HepG2 (cell line): ENCODE data around the gene KRTAP10-8. TPM values are rescaled to one million over a fixed set of nuclear protein-coding genes. Genes with fewer than 3 reads are reported as not detected.

Source experiments
- ATAC-seq: fragments of 200-7000 bp; cut with Tn5 transposase; 3 replicates; pipeline ENCODE4 v1.9.1; 2020; ENCODE audit warnings: mild to moderate bottlenecking, moderate library complexity
- BruUV-seq: library from RNA; stranded (reverse); fragments of 400-500 nt; replicated peaks from 2 replicates; lab custom pipeline; 2021; lab: Mats Ljungman, UMichigan
- CTCF ChIA-PET: fragments of 300-600 bp; formaldehyde crosslinking; extraction: SDS; loops from one replicate; lab custom pipeline; 2021; ENCODE audit warnings: low total read pairs, inconsistent platforms, low intra/inter-chr PET ratio; lab: Yijun Ruan, JAX
- POLR2A ChIA-PET: fragments of 350-600 bp; sonication (Branson Sonifier 250); formaldehyde crosslinking; loops from one replicate; lab custom pipeline; 2020; ENCODE audit warnings: antibody characterized with exemption, inconsistent platforms; lab: Yijun Ruan, JAX
- DNase-seq: peaks from one replicate; pipeline ENCODE4 v3.0.0-alpha.2; 2015; ENCODE audit warnings: low spot score
- FAIRE-seq: peaks from 3 replicates; lab custom pipeline; 2011; peaks lifted over from hg19 to GRCh38; lab: Jason Lieb, UNC
- H2AFZ ChIP-seq: one replicate; pipeline ENCODE4 v1.6.1; 2011; ENCODE audit warnings: low read length, inconsistent platforms
- H3K27ac ChIP-seq: fragments of 300-600 bp; 3 replicates; pipeline ENCODE4 v1.8.0; 2011; ENCODE audit warnings: mixed run types, mild to moderate bottlenecking, mixed read lengths, low read length, inconsistent platforms; ENCODE audit not compliant: insufficient read depth; ENCODE audit errors: extremely low read length
- H3K27me3 ChIP-seq, 2 experiments: fragments of 200-600 bp in 1 of 2; 2 replicates in 1 of 2; 3 replicates in 1 of 2; pipeline versions ENCODE4 v1.6.0 to v1.8.0; 2011; ENCODE audit warnings: low read length in 2 of 2, mild to moderate bottlenecking in 2 of 2, moderate library complexity in 2 of 2, inconsistent platforms in 1 of 2; ENCODE audit not compliant: insufficient read depth in 2 of 2, control insufficient read depth in 1 of 2
- H3K36me3 ChIP-seq, 2 experiments: fragments of 200-600 bp in 1 of 2; replicated peaks in 1 of 2; 2 replicates in 1 of 2; 3 replicates in 1 of 2; pipeline versions ENCODE4 v1.5.1 to v1.8.0; 2011; ENCODE audit warnings: low read length in 2 of 2, inconsistent platforms in 1 of 2; ENCODE audit not compliant: insufficient read depth in 2 of 2, control insufficient read depth in 1 of 2
- H3K4me1 ChIP-seq: 2 replicates; pipeline ENCODE4 v1.5.1; 2012; ENCODE audit warnings: low read length, inconsistent platforms; ENCODE audit not compliant: insufficient read depth
- H3K4me2 ChIP-seq: 2 replicates; pipeline ENCODE4 v1.6.0; 2011; ENCODE audit warnings: low read depth, low read length, inconsistent platforms
- H3K4me3 ChIP-seq, 3 experiments: fragments of 200-600 bp in 1 of 3; sonication (generic), shearing (Covaris generic) in 1 of 3; replicated peaks in 1 of 3; 2 replicates each; pipeline ENCODE4 v1.5.1; 2011 to 2016; ENCODE audit warnings: low read length in 3 of 3, inconsistent platforms in 2 of 3, low read depth in 2 of 3, mild to moderate bottlenecking in 2 of 3, control low read depth in 1 of 3, mixed read lengths in 1 of 3; ENCODE audit not compliant: insufficient read depth in 1 of 3
- H3K79me2 ChIP-seq: one replicate; pipeline ENCODE4 v1.6.1; 2011; ENCODE audit warnings: low read length, inconsistent platforms; ENCODE audit not compliant: insufficient read depth
- H3K9ac ChIP-seq: 2 replicates; pipeline ENCODE4 v1.6.0; 2011; ENCODE audit warnings: mild to moderate bottlenecking, low read depth, low read length, inconsistent platforms; ENCODE audit not compliant: insufficient read depth
- H3K9me3 ChIP-seq: 2 replicates; pipeline ENCODE4 v1.5.1; 2012; ENCODE audit warnings: mild to moderate bottlenecking, low read length
- H4K20me1 ChIP-seq: 2 replicates; pipeline ENCODE4 v1.6.0; 2011; ENCODE audit warnings: inconsistent platforms, mild to moderate bottlenecking, low read length, moderate library complexity; ENCODE audit not compliant: insufficient read depth
- ATF2 ChIP-seq: sonication (generic); formaldehyde crosslinking; IDR thresholded peaks from 2 replicates; pipeline ENCODE4 v1.4.0; 2020; ENCODE audit warnings: missing genetic modification reagents
- GABPB1 ChIP-seq: IDR thresholded peaks from 2 replicates; pipeline ENCODE4 v1.6.1; 2016; ENCODE audit warnings: mild to moderate bottlenecking, missing genetic modification reagents, moderate library complexity, missing compliant biosample characterization
- HBP1 ChIP-seq: IDR thresholded peaks from 2 replicates; pipeline ENCODE4 v1.6.1; 2016; ENCODE audit warnings: low read depth, control low read depth
- NONO ChIP-seq, 2 experiments: fragments of 450-650 bp in 1 of 2; sonication (generic) in 1 of 2; formaldehyde crosslinking in 1 of 2; IDR thresholded peaks in 1 of 2; conservative IDR thresholded peaks in 1 of 2; 2 replicates each; pipeline versions ENCODE4 v1.6.1 to v1.8.0; 2017 to 2022; ENCODE audit warnings: mild to moderate bottlenecking in 1 of 2, missing genetic modification reagents in 1 of 2, moderate library complexity in 1 of 2
- NR2F2 ChIP-seq: IDR thresholded peaks from 2 replicates; pipeline ENCODE4 v1.6.1; 2012; ENCODE audit warnings: low read depth, inconsistent platforms, borderline replicate concordance
- PBX2 ChIP-seq: IDR thresholded peaks from 2 replicates; pipeline ENCODE4 v1.6.1; 2016; ENCODE audit warnings: control low read depth
- SKI ChIP-seq: fragments of 450-650 bp; IDR thresholded peaks from one replicate; pipeline ENCODE4 v1.6.1; 2018; ENCODE audit warnings: mild to moderate bottlenecking; ENCODE audit not compliant: partially characterized antibody
- TIGD3 ChIP-seq: sonication (generic); formaldehyde crosslinking; IDR thresholded peaks from 2 replicates; pipeline ENCODE4 v1.5.1; 2020; ENCODE audit warnings: mild to moderate bottlenecking, missing genetic modification reagents, borderline replicate concordance
- ZNF678 ChIP-seq: sonication (generic); formaldehyde crosslinking; IDR thresholded peaks from 2 replicates; pipeline ENCODE4 v1.4.0; 2020; ENCODE audit warnings: mild to moderate bottlenecking, missing genetic modification reagents
- WGBS: methylation state at CpG from one replicate; pipeline ENCODE4 v1.1.6; 2017; ENCODE audit warnings: low lambda C conversion rate; 5-methylcytosine and 5-hydroxymethylcytosine counted together
- in situ Hi-C: cut with HindIII; loops from 2 replicates; pipeline ENCODE4 v1.10.0; 2017; ENCODE audit warnings: low pct_unique_long_range_greater_than_20kb; ENCODE audit not compliant: extremely low pct_ligation_motif_present
- intact Hi-C: fragments of 100-400 bp; cut with micrococcal nuclease; formaldehyde crosslinking; loops from one replicate; pipeline ENCODE4 v1.10.0; 2022; ENCODE audit not compliant: unreplicated experiment
- polyA plus RNA-seq, 8 experiments: library from polyadenylated mRNA; depleted of rRNA in 3 of 8; stranded (reverse) in 7 of 8; unstranded in 1 of 8; fragments of >200 nt; fragmentation: Illumina TruSeq in 4 of 8; extraction: Trizol in 4 of 8; gene quantifications; 2 replicates each; pipeline versions ENCODE4 v1.2.1 to v1.2.3, GENCODE V29; 2011 to 2016; ENCODE audit warnings: low read depth in 4 of 8, missing spikeins in 1 of 8, mixed read lengths in 1 of 8; ENCODE audit not compliant: insufficient read depth in 1 of 8
- total RNA-seq, 5 experiments: library from RNA; depleted of rRNA; stranded (reverse); fragments of >200 nt; fragmentation: Illumina TruSeq; extraction: Trizol; gene quantifications; 2 replicates each; pipeline ENCODE4 v1.2.3, GENCODE V29; 2016; ENCODE audit warnings: low read depth in 1 of 5
- TF ChIP-seq, protein P1 (sequence below): sonication (generic); formaldehyde crosslinking; IDR thresholded peaks from 2 replicates; pipeline ENCODE4 v1.4.0; 2020; ENCODE audit warnings: missing genetic modification reagents
- TF ChIP-seq, protein P2 (sequence below): sonication (generic); formaldehyde crosslinking; IDR thresholded peaks from 2 replicates; pipeline ENCODE4 v1.4.0; 2020; ENCODE audit warnings: missing genetic modification reagents, borderline replicate concordance

Gene KRTAP10-8
- total and polyA plus RNA-seq, 2 of the 13 experiments (the other 11 are each of a cell fraction or from before 2014, with no cell fraction given) = not detected

- TF ChIP-seq PBX2 (no peak), ZNF678 (CRISPR knock-in tag) (no peak), GABPB1 (peak; percentile 36; the same call in 1 of the 2 replicates)
- TF ChIP-seq, protein P1, sequence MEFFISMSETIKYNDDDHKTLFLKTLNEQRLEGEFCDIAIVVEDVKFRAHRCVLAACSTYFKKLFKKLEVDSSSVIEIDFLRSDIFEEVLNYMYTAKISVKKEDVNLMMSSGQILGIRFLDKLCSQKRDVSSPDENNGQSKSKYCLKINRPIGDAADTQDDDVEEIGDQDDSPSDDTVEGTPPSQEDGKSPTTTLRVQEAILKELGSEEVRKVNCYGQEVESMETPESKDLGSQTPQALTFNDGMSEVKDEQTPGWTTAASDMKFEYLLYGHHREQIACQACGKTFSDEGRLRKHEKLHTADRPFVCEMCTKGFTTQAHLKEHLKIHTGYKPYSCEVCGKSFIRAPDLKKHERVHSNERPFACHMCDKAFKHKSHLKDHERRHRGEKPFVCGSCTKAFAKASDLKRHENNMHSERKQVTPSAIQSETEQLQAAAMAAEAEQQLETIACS (CRISPR knock-in tag) = no peak
- TF ChIP-seq, protein P2, sequence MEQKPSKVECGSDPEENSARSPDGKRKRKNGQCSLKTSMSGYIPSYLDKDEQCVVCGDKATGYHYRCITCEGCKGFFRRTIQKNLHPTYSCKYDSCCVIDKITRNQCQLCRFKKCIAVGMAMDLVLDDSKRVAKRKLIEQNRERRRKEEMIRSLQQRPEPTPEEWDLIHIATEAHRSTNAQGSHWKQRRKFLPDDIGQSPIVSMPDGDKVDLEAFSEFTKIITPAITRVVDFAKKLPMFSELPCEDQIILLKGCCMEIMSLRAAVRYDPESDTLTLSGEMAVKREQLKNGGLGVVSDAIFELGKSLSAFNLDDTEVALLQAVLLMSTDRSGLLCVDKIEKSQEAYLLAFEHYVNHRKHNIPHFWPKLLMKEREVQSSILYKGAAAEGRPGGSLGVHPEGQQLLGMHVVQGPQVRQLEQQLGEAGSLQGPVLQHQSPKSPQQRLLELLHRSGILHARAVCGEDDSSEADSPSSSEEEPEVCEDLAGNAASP (CRISPR knock-in tag) = no peak
Measured at GRCh38 chr21:44568667-44569556, 43.0 kb upstream of the KRTAP10-8 start (continued).

- H3K27ac ChIP-seq = no peak overlapping the region
- no peak overlapping the region for H2AFZ ChIP-seq
- no peaks in the 10 kb centered on the region for H4K20me1 ChIP-seq
- 44% methylated on average over 7 of the region's 12 CpGs for WGBS
- H3K9ac ChIP-seq = no peak overlapping the region
- no peaks in the 10 kb centered on the region for H3K79me2 ChIP-seq
- no peak for DNase-seq
- CTCF ChIA-PET = no interaction called here
- intact Hi-C loops = no loop called here
- no peak overlapping the region for H3K4me2 ChIP-seq
- H3K27me3 ChIP-seq = no peaks in the 10 kb centered on the region; a peak in 1 of 5 replicates
- ATAC-seq = no peak
- no TSS peak for BruUV-seq
- POLR2A ChIA-PET = no interaction called here
- in situ Hi-C loops = no loop called here
- no peak overlapping the region for H3K4me3 ChIP-seq
- no peak for FAIRE-seq
- H3K4me1 ChIP-seq = peaks cover 25% of the 10 kb centered on the region
- no peaks in the 10 kb centered on the region for H3K36me3 ChIP-seq
- H3K9me3 ChIP-seq = peaks cover 9% of the 10 kb centered on the region
- no peak for TF ChIP-seq HBP1 (CRISPR knock-in tag)
- no peak for TF ChIP-seq ATF2
- TF ChIP-seq NONO (IDR thresholded peaks at IDR 0.05) = no peak
- no peak for TF ChIP-seq NONO (CRISPR knock-in tag; conservative IDR thresholded peaks at IDR 0.05)
- TF ChIP-seq TIGD3 (CRISPR knock-in tag) = no peak
- TF ChIP-seq NR2F2 = no peak
- TF ChIP-seq SKI = no peak
Measured at GRCh38 chr21:44569861-44570517, 41.9 kb upstream of the KRTAP10-8 start.
